ENCODE measurements around the gene IQSEC3. TPM values are rescaled to one million over a fixed set of nuclear protein-coding genes. Genes with fewer than 3 reads are reported as not detected.
A peak's percentile ranks its signal among the peaks of the same experiment; 100 is the strongest.

The IQSEC3 gene
- total RNA-seq, 1 experiment from 2014 or later = 0.06 TPM

DNA sequence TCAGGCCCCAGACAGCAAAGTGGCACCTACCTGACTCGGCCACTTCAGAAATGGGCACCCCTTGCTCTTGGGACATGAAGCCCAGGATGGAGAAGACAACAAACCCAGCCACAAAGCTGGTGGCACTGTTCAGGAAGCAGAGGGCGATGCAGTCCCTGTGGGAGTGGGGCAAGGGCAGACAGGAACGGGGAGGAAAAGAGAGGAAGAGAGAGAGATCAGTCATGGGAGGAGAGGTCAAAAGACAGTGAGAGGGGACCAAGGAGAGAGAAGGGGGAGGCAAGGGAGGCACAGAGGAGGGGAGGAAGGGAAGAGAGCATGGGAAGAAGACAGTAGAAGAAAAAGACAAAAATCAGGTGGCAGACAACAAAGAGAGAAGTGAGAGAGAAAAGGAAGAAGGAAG, 130.8 kb downstream of the IQSEC3 start:
- no peak for DNase-seq (ENCODE audit: low read depth)

- no peak for DNase-seq (ENCODE audit: low read depth)
Observed at GRCh38 chr12:197911-198695, 131.5 kb downstream of the IQSEC3 start.

GRCh38 chr12:198705-199104, 132.1 kb downstream of the IQSEC3 start:
- no peak for DNase-seq (ENCODE audit: low read depth)

DNA sequence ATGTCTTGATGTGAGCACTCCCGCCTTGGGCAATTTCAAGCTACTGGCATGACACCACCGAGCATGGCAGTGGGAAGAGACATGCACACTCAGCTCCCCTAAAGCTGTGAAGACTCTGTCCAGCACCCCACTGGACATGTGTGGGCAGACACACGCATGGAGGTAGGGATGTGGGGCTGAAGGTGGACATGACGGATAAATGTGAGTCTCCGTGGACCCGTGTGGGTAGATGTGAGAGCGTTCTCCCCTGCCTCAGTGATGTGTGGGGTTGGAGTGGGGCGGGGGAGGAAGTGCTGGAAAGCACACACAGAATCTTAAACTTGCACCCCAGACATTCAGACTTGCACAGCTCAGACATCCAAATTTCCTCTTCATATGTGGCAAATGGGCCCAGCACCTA, 134.8 kb downstream of the IQSEC3 start:
- no peak for DNase-seq (ENCODE audit: low read depth)

GRCh38 chr12:202081-202731, 135.6 kb downstream of the IQSEC3 start:
- DNase-seq (ENCODE audit: low read depth) = no peak

DNA sequence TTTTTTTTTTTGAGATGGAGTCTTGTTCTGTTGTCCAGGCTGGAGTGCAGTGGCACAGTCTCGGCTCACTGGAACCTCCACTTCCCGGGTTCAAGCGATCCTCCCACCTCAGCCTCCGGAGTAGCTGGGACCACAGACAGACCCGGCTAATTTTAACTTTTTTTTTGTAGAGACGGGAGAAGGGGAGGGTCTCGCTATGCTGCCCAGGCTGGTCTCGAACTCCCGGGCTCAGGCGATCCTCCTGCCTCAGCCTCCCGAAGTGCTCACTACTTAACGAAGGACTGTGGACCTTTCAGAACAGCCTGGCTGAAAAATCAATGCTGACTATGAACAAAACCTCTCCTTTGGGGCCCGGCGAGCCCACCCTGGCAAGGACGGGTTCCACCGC, 136.5 kb downstream of the IQSEC3 start:
- DNase-seq (ENCODE audit: low read depth) = no peak

- peak; percentile 49 for DNase-seq (ENCODE audit: low read depth)
Observed at GRCh38 chr12:203462-204260, 137.1 kb downstream of the IQSEC3 start.

DNA sequence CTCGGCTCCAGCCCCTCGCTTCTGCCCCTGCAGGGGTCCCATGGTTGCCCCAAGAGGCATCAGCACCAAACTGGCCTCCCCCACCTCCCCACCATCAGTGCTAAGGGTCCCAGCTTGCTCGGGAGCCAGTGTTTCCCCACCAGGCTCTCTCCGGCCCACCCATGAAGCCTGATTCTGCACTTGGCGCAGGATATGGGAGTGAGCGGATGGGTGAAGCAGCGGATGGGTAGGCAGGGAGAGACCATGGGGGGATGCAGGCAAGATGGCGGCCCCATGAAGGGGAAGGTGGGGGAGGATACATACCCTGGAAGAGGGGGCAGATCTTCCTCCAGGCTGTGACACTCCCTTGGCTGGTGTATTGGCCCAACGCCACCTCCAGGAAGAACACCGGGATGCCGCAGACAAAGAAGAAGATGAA, 137.7 kb downstream of the IQSEC3 start:
- DNase-seq (ENCODE audit: low read depth) = no peak

DNA sequence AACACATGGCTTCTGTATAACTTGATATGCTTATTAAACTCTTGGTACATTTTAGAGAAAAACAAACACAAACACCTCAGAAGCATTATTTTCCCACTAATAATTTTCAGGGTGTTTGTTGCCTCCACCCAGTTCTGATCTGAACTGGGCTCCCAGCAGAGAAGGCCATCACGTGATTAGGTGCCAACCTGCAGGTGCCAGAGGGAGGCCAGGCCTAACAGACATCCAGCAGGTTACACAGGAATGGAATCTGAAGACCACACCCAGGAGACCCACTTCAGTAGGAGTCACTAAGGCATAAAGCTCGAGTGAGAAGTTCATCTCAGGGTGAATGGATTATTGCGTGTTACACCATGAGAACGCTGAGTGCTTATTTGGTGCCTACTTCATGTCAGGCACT, 138.5 kb downstream of the IQSEC3 start:
- DNase-seq (ENCODE audit: low read depth) = no peak

DNA sequence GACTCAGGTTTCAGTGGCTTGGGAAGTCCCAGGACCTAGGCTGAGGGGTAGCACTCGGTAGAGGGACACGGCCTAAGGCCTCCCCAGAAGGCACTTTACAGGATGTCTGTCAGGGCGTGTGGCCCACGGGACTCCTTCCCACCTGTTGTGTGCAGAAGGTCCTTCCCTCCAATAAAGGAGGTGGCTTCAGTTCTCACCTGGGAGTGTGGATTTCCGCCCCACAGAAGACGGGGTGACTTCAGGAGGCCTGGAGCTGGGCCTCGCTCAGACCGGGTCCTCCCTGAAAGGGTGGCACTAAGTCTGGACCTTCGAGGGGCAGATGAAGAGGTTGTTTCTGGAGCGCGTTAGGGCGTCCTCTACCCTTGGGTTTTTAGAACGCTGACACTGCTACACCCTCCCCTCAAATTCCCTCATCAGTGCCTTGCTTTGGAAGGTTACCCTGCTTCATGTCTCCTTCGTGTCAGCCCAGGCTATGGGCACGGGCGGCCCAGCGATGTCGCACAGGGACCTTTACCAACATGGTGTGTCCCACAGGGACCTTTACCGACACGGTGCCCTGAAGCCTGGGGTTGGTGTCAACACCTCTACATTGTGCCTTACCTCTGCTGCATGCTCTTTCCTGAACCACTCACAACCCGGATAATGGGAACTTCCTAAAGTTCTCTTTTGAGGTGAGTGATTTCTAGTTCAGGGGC, 140.3 kb downstream of the IQSEC3 start:
- no peak for DNase-seq (ENCODE audit: low read depth)

DNA sequence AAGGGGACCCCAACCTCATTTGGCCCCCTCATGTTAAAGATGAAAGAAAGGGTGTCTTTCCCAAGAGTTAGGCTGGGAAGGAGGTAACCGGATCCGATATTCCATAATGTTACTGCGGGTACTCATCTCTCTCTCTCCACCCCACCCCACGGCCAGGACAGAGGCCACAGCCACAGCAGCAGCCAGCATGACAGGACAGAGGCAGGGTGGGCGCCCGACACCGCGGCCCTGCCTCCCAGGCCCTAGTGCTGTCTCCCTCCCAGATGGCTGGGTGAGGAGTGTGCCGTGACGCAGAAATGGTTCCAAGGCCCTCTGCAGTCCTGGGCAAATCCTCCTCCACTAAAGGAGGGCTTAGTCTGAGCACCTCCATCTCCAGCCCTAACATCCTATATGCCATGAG, 141.2 kb downstream of the IQSEC3 start:
- no peak for DNase-seq (ENCODE audit: low read depth)

DNA sequence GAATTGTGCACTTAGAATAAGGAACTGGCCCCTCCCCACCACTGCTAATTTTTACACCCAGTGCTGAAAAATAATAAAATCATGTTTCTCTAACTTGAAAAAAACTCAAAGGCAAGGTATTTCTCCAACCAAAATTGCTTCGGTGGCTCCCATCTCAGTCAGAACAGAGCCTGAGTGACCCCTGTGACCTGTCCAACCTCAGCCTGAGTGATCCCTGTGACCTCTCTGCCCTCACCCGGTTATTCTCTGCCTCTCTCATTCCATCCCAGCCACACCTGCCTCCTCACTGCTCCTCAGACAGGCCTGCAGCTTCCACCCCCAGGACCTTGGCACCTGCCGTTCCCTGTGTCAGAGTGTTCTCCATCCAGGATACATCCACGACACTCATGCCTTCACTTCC, 142.2 kb downstream of the IQSEC3 start:
- DNase-seq (ENCODE audit: low read depth) = no peak

- no peak for DNase-seq (ENCODE audit: low read depth)
Observed at GRCh38 chr12:209246-209645, 142.7 kb downstream of the IQSEC3 start.

DNA sequence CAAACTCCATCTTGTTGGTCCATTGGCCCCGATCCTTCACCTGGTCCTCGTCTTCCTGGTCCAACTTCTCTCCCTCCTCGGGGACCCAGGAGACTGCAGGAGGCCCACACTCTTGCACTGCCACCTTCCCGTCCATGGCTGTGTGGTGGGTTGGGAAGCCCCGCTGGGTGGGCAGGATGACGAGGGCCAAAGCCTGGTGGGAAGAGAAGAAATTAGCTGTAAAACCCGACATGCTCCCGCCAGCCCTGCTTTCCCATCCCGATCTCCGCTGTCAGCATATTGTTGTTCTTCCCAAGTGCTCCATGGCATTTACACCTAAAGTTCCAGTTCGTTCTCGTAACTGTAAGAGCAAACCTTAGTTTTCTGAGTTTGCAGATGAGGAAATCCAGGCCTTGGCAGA, 143.3 kb downstream of the IQSEC3 start:
- no peak for DNase-seq (ENCODE audit: low read depth)

GRCh38 chr12:210277-211141, 143.9 kb downstream of the IQSEC3 start:
- no peak for DNase-seq (ENCODE audit: low read depth)

GRCh38 chr12:211142-211465, 144.5 kb downstream of the IQSEC3 start:
- DNase-seq (ENCODE audit: low read depth) = no peak

DNA sequence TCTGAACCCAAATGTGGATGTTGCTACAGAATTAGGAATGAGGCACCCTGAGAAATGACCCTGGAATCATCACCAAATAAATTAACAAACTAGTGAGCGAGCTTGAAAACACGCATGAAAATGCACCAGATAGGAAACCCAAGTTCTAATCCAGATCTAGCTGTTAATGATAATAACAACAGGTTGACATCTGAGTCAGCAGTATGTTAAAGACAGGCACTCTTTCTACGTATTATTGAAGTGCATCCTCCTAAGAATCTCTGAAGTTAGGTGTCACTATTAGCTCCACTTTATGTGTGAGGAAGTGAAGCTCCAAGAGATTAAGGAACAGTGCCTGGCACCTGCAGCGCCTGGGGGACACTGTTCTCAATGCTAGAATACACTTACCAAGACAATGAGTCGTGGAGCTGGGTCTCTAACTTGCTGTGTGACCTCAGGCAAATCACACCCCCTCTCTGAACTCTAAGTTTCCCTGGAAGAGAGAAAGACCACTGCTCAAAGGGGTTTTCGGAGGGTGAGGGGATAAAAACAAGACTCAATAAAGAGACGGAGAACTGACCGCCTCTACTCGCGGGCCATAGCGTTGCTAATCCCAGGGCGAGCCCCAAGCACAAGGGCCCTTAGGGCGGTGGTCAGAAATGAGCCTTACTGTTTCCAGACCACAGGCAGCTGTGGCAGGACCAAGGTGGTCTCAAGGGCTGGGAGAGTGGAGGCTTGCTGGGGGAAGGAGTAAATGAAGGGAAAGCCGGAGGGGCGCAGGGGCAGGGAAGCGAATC, 145.3 kb downstream of the IQSEC3 start:
- no peak for DNase-seq (ENCODE audit: low read depth)

DNA sequence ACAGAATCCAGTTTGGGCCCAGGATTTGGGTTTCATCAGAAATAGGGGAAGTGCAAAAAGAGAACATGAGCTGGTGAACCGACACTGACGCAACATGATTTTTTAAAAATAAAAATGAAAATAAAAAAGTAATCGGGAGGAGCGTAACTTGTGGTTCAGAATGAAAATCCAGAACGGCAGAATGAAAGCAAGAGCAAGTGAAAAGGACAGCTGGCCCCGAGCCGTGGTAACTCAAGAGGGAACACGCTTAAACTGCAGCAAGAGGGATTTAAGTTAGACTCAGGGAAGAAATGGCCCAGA, 145.8 kb downstream of the IQSEC3 start:
- DNase-seq (ENCODE audit: low read depth) = no peak

DNA sequence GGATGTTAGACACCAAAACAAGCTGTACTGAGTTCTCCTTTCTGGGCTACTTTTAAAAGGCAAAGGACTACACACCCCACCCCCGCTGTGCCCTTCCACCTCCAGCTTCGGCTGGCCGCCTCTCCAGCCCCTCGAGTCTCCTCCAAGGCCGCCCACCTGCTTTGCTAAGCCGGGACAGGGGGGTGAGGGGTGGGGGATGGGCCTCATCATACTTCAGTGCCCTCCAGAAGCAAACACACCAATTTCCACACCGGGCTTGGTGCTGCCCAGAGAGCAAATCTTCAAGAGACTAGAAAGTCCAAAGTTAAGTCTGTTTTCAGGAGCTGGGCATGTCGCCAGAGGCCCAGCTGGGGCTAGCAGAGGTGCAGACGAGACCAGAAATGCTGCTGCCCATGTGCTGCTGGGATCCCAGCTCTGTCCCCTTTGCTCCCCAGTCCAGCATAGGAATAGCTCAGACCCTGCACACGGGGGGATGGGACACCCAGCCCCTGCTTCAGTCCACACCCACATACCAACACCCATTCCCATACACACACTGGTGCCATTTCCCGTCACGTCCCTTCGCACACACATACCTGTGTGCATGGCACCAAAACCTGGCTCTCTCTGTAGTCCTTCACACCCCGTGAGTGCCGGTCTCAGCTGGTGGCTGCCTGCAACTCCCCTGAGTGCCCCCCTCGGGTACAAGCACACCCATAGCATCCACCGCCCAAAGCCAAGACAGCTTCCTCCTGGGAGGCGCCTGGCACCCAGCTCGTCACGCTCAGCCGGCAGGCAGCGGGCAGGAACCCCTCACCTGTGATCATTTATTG, 146.4 kb downstream of the IQSEC3 start:
- DNase-seq (ENCODE audit: low read depth) = no peak

DNA sequence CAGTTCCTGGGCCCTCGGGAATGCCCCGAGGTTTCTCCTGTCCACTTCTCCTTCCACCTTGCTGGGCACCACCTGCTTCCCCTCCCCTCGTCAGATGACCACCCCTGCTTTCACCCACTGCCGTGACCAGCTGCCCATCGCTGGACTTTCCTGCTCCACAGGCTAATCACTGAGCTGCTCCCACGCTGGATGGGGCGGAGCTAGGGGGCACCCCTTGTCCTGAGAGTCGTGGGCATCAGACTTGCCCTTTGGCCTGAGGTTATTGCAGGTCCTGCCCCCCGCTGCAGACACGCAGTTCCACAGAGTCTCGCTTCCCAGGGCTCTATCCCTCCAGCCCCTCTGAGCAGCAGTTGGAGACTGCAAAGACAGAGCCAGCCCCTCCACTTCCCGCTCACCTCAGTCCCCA, 147.0 kb downstream of the IQSEC3 start:
- DNase-seq (ENCODE audit: low read depth) = no peak

Data from Daoy (cell line).